GM12891 (cell line): ENCODE data around the gene LHX6.

ENCODE experiments used
- POLR2A ChIP-seq: IDR thresholded peaks from 2 replicates; pipeline ENCODE4 v1.6.1; 2011; ENCODE audit warnings: low read depth, low read length, control low read depth
- POLR2AphosphoS5 ChIP-seq: IDR thresholded peaks from 2 replicates; pipeline ENCODE4 v1.6.1; 2011; ENCODE audit warnings: low read depth, low read length, control low read depth
- POU2F2 ChIP-seq: IDR thresholded peaks from 2 replicates; pipeline ENCODE4 v1.6.1; 2011; ENCODE audit warnings: low read depth, mild to moderate bottlenecking, control low read depth, low read length, moderate library complexity
- SPI1 ChIP-seq: IDR thresholded peaks from 2 replicates; pipeline ENCODE4 v1.6.1; 2011; ENCODE audit warnings: low read depth, low read length, control low read depth
- TAF1 ChIP-seq: IDR thresholded peaks from 2 replicates; pipeline ENCODE4 v1.6.1; 2011; ENCODE audit warnings: low read depth, low read length, control low read depth

- TF ChIP-seq POLR2AphosphoS5 (no peak), POU2F2 (no peak), POLR2A (no peak), TAF1 (no peak), SPI1 (no peak)
Measured at GRCh38 chr9:122229485-122229837, 704 bp upstream of the LHX6 start.
